NCI-H2081 (cell line): ENCODE measurements around the gene ZNF182.
"Not testable (repeated sequence)": the region's sequence is repeated elsewhere in the genome, so short reads cannot be mapped to it uniquely, and the experiment has no call there.

Experiments used
- DNase-seq, 2 experiments: peaks; one replicate each; lab custom pipeline; 2025; lab: John Stamatoyannopoulos, UW

The ZNF182 gene

GRCh38 chrX:48001260-48001659 is 2.5 kb downstream of the ZNF182 start:
- no peak for DNase-seq

- no peak for DNase-seq
Observed at GRCh38 chrX:47992669-47993068, 11.1 kb downstream of the ZNF182 start.

GRCh38 chrX:47992095-47992380 is 11.8 kb downstream of the ZNF182 start:
- no peak for DNase-seq

- no peak for DNase-seq
Observed at GRCh38 chrX:47991263-47992094, 12.3 kb downstream of the ZNF182 start.

- DNase-seq = no peak
Observed at GRCh38 chrX:47976254-47977151, 27.3 kb downstream of the ZNF182 start.

- DNase-seq = no peak
Observed at GRCh38 chrX:47973235-47973634, 30.6 kb downstream of the ZNF182 start.

GRCh38 chrX:47965526-47965925 is 38.3 kb downstream of the ZNF182 start:
- not testable (repeated sequence) for DNase-seq

GRCh38 chrX:47961830-47962229 is 42.0 kb downstream of the ZNF182 start:
- DNase-seq = not testable (repeated sequence)

- no peak for DNase-seq
Observed at GRCh38 chrX:47960406-47960805, 43.4 kb downstream of the ZNF182 start.

- DNase-seq = no peak
Observed at GRCh38 chrX:47958761-47959342, 44.9 kb downstream of the ZNF182 start.

- DNase-seq = not testable (repeated sequence)
Observed at GRCh38 chrX:47958206-47958605, 45.6 kb downstream of the ZNF182 start.

- no peak for DNase-seq
Observed at GRCh38 chrX:47956016-47956415, 47.8 kb downstream of the ZNF182 start.

- not testable (repeated sequence) for DNase-seq
Observed at GRCh38 chrX:47955295-47955694, 48.5 kb downstream of the ZNF182 start.

- no peak for DNase-seq
Observed at GRCh38 chrX:47941423-47941822, 62.4 kb downstream of the ZNF182 start.

GRCh38 chrX:47940448-47940847 is 63.3 kb downstream of the ZNF182 start:
- DNase-seq = no peak

GRCh38 chrX:47936940-47937317 is 66.9 kb downstream of the ZNF182 start:
- no peak for DNase-seq

GRCh38 chrX:47936224-47936939 is 67.4 kb downstream of the ZNF182 start:
- no peak for DNase-seq

GRCh38 chrX:47933946-47934345 is 69.8 kb downstream of the ZNF182 start:
- no peak for DNase-seq

- DNase-seq = not testable (repeated sequence)
Observed at GRCh38 chrX:47931970-47932369, 71.8 kb downstream of the ZNF182 start.

- DNase-seq = no peak
Observed at GRCh38 chrX:47927212-47927611, 76.6 kb downstream of the ZNF182 start.
